Posterior vena cava (tissue), 2 donors: ENCODE results near the gene IAH1. TPM values are rescaled to one million over a fixed set of nuclear protein-coding genes. Genes with fewer than 3 reads are reported as not detected.
"Not testable (repeated sequence)": the region's sequence is repeated elsewhere in the genome, so short reads cannot be mapped to it uniquely, and the experiment has no call there.

Experiments used
- DNase-seq: peaks from one replicate; pipeline ENCODE4 v3.0.0-alpha.2; 2020; ENCODE audit warnings: low spot score
- intact Hi-C, 2 donors: fragments of 100-400 bp; cut with DNase I; formaldehyde crosslinking; loops; one replicate each; pipeline versions ENCODE4 v1.14.1 to v1.14.2; 2022 to 2023
- total RNA-seq, 2 donors: library from RNA; stranded (reverse); fragmentation: NEBNext Ultra II Directional; extraction: Animal tissue kit (Norgen Biotek cat#: 25700); gene quantifications; one replicate each; pipeline ENCODE4 v1.2.1, GENCODE V29; 2021
- donor health status: DM: yes; HTN: yes; CAD: no.
- donor health status: DM: yes; HTN: yes; CAD: no.

IAH1 gene
- total RNA-seq, 2 donors from 2014 or later, result 36.7 to 45.2 TPM

DNA sequence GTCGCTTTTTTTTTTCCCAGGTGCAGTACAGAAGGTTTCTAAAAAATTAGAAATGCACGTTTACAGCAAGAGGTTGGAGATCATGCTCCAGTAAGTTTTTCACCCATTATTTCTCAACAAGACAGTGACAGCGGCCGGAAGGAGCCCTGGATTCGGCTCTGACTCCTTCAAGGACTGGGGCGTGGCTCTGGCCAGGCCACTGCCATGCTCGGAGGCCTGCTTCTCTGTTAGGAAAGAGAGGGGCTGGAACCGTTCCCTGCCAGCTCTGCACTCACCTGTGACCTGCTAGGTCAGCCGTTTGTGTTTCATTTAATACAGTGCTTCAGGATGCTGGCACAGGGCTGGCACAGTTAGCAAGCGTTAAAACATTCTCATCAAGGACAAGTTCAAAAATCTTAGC is 6.7 kb upstream of the IAH1 start:
- intact Hi-C loops, result no loop called here
- DNase-seq, result no peak

DNA sequence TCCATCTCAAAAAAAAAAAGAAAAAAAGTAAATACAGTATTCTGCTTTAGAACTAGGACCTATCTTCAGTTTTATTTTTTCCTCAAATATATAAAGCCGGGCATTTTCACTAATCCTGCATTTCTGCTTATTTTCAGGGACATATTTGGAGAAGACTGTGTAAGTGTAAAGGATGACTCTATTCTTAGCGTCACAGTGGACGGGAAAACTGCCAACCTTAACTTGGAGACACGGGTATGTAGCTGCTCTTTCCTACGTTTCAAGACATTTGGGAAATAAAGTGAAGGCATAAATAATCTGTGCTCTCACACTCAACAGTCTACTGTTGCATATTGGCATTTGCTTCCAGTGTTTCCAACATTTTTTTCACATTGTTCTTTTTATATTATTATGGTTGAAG is 3.1 kb upstream of the IAH1 start:
- intact Hi-C loops, result no loop called here
- no peak for DNase-seq

DNA sequence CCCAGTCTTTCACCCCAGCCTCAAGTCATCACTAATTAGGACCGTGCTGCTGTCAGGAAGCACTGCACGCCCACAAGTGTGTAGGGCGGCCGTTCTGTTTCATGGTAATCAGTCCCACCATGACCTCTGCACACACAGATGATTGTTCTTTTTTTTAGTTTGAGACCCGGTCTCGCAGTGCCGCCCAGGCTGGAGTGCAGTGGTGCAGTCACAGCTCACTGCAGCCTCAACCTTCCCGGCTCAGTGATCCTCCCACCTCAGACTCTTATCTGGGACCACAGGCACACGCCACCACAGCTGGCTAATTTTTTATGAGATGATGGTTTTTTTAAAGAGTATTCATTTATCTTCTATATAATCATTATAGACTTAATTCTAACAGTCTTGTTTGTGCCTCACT is 1.8 kb upstream of the IAH1 start:
- DNase-seq, result no peak
- intact Hi-C loops, result no loop called here

DNA sequence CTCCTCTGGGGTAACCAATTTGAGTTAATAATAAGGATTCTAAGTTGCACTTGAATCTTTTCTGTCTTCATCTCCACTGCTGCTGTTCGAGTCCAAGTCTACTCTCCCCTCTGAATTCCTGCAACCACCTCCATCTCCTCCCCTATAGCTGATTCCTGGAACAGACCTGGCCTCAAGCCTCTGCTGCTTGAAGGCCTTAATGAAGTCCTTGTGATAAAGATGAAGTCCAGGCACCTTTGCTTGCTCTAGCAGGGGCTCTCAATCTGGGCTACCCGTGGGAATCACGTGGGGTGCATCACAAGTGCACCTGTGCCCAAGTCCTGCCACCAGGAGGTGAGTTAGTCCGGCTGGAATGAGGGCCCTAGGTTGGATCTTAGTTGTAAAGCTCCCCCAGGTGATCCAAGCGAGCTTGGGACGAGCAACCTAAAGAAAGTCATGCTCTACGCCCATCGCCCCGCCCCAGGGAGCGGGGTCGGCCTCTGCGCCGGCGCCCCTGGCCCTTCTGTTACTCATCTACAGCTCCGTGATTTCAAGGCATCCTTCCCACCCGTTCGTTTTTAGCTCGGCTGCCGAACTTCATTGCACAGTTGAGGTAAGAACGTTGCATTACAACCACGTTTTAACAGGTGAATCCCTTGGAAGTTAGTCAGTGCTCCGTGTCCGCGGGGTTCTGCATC is 905 bp upstream of the IAH1 start:
- DNase-seq, result no peak
- intact Hi-C loops, result no loop called here

DNA sequence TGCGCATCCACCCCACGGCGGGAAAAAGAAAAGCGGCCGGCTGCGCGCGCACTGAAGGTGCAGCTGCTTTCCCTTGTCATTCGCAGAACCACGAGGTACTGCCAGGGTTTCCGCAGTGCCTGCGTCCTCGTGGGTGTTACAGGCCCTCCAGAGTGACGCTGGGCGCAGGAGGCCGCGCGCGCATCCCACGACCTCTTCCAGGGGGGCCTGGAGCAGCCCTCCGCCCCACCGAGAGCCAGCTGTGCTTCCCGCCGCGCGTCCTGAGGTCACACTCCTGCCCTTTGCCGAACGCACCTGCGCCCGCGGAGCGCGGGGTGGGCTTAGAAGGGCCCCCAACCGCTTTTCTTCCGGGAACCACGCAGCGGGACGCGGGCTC is 378 bp upstream of the IAH1 start:
- intact Hi-C loops, result no loop called here
- DNase-seq, result peak; percentile 83

DNA sequence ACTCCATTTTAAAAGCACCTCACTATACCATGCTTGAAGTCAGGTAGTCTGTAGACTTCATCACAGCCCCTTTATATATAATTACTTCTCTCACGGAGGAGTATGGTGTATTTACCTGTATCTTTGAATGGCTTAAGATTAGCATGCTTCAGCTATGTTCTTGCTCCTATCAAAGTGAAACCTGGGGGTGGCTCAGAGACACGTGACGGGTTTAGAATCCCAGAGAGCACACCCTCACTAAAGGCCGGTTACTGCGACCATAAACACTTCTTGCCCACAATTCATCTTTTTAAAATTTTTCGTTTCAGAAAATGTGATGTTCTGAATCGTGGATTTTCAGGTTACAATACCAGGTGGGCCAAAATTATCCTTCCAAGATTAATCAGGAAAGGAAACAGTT is 3.6 kb downstream of the IAH1 start:
- no peak for DNase-seq
- intact Hi-C loops, result no loop called here

DNA sequence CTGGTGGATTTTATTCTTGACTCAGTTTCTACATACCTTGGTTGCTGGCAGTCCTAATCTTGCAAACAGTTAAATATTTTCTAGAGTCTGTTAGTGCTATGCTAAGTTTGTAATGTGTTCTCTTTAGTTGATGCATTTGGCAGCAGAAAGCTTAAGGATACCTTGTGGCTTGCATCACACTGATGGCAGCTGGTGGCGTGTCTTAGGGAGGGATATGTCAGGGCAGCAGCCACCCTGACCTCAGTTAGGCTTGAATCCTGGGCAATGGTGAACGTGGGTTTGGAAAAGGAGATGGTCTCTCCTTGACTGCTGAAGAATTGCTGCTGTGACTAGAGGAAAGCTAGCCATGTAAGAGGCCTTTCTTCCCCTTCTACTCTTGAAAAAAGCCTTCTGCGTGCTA is 4.2 kb downstream of the IAH1 start:
- intact Hi-C loops, result no loop called here
- DNase-seq, result no peak

DNA sequence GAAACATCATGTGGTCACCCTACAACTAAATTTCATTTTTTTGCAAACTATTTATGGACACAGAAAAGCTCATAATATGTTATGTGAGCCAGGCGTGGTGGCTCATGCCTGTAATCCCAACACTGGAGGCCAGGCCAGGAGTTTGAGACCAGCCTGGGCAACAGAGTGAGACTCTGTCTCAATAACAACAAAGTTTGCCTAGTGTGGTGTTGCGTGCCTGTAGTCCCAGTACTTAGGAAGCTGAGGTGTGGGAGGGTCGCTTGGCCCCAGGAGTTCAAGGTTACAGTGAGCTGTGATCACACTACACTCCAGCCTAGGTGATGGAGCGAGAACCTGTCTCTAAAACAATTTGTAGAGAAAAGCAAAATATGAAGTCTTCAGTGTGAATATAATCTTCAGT is 5.8 kb downstream of the IAH1 start:
- DNase-seq, result no peak
- intact Hi-C loops, result no loop called here

DNA sequence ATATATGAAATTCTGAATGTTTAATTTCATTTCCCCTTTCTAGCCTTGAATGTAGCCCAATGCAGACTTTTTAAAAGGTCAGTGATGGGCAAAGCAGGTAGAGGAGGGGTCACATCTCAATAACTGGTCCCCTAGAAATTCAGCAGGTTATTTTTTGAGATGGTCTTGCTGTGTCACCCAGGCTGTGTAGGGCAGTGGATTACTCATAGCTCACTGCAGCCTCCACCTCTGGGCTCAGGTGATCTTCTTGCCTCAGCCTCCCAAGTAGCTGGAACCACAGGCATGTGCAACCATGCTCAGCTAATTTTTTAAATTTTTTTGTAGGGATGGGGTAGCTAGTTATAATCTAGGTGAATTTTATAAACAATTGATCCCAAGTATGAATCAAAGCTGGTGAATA is 8.8 kb downstream of the IAH1 start:
- no peak for DNase-seq
- intact Hi-C loops, result no loop called here

DNA sequence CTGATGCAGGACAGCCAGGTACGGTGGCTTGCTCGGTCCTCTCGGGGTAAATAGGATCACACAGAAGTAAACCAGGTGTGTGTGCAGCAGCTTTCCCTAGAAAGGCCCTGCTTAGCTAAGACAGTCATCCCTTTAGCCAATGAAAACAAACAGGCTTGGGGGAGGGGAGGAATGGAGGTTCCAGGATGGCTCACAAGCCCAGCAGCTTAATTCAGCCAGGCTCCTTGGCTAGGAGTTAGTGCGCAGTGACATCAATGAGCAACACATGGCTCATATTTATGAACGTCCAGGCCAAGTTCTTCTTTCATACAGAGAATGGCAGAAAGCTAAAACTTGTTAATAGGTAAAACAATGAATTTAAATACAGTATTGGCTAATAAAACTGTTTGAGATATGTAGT is 10.2 kb downstream of the IAH1 start:
- intact Hi-C loops, result no loop called here
- no peak for DNase-seq

DNA sequence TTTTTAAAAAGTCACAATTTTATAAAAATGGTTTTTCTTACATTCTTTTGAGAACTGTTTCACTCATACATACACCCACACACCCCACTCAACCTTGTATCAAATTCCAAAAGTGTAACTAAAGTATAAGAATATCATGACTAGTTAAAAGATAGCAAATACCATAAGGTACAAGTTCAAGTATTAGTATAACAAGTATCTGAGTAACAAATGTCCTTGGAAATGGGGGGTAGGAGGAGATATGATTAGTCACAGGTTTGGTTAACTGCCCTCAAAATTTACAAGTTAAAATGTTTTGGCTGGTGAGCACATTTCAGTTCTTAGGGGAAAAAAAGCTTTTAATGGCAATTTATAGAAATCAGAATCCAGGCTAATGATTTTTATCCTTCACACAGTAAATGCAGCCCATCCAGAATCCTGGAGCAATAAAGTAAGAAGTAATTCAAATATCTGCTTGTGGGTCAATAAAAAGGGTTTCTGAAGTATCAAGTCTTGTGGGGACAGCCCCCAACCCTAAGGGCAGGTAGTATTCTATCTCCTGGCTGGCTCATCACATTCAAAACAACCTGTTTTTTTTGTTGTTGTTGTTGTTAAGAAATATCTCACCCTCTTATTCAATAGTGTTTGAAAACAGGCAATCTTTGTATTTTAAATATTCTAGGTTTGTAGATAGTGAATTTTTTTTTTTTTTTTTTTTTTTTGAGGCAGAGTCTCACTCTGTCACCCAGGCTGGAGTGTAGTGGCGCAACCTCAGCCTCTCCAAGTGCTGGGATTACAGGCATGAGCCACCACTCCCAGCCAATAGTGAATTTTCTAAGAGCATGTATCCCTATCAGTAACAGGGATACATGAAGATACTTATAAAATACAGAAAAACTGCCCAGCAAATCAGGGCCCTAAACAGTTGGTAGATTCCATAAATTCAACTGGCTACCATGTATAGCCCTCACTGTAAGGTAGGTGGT is 14.5 kb downstream of the IAH1 start:
- intact Hi-C loops, result no loop called here
- no peak for DNase-seq

DNA sequence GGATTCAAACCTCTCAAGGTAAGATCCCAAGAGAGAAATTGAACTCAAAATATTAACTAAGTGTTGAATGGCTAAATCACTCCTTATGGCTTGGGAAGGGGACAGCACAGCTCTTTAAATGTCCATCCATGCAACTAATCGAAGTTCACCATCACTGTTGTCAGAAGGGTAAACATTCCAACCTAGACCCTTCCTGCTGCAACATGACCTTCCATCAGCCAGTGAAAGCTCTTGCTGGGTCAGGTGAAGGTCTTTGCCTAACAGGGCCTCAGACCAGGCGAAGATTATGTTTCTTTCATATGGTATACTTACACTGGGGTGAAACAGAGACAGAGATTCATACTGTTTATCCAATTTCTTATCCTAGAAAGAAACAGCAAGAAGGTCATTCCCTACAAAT is 16.4 kb downstream of the IAH1 start:
- intact Hi-C loops, result no loop called here
- DNase-seq, result no peak

DNA sequence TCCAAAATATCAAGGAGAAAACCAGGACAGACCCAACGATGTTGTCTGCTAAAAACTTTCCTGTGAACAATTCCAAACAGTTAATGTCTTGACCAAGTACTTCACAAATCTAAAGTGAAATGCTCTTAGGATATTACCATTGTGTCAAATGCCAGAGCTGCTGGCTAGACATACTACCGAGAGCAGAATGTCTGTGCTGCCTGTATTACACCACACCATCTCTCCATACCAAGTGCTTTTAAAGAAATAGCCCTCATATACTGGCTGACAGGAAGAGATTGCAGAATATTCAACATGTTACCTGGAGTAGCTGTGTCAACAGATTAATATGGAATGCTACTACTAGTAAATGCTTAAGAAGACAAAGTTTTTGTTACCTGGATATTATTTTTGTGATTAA is 18.6 kb downstream of the IAH1 start:
- no peak for DNase-seq
- intact Hi-C loops, result no loop called here

DNA sequence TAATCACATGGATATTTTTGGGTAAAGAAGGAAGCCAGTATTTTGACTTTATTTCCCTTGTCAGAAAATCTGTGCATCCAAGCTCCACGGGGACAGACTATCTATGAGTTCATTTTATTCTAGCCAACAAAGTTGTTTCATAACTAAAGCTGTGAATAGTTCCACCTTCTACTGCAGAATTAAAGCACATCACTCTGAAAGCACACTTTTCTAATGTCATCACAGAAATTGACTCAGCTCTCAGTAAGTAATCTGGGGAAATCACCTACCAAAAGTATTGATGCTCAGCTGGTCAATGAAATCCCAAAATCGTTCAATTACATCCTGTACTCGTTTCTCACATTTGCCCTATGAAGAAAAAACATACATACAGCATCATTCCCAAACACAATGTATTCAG is 19.1 kb downstream of the IAH1 start:
- intact Hi-C loops, result no loop called here
- no peak for DNase-seq

DNA sequence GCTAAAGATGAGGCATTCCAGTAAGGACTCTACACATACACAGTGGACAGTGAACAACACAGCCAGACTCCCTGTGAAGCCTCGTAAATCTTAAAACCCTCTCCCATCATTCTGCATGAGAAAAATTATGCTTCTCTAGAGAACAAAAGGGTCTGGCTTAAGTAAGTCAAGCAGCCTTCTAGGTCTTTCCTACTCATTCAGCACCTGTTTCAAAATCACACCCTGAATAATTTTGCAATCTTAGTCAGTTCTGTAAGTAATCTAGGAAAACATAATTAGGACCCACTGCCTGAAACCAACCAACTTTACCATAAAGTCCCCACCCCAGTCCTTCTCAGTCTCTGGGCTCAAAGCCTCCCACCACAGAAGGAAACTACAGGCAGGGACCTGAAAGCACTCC is 19.7 kb downstream of the IAH1 start:
- intact Hi-C loops, result no loop called here
- DNase-seq, result no peak

DNA sequence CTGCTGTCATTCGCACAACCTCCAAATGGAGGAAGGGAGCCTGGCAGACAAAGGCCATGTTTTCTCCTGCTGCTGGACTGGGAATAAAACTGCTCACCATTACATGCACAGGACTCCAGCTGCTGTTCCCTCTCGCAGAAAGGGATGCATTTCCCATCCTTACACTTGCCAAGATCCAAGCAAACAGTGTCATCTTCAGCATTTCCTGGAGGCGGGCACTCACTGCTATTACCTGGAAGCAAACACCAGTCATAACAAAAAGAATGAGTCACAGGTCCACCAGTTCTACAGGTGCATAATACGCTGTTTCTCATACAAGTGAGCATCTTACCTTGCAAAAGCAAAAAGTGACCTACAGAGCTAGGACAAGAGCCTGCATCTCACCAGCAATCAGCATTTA is 22.7 kb downstream of the IAH1 start:
- intact Hi-C loops, result no loop called here
- DNase-seq, result no peak

DNA sequence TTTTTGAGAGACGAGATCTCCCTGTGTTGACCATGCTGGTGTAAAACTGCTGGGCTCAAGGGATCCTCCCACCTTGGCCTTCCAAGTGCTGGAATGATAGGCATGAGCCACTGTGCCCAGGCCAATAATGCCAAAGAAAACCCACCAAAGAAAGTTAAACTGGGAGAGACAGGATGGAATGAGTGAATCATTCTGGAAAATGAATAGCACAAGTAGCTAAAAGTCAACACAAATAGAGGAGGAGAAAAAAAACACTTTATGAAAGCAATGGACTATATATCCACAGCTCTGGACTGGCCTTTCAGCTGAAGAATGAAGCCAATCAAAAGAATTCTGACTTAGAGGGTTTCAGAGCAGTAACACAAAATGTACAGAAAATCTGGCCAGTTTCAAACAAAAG is 23.9 kb downstream of the IAH1 start:
- DNase-seq, result no peak
- intact Hi-C loops, result no loop called here

DNA sequence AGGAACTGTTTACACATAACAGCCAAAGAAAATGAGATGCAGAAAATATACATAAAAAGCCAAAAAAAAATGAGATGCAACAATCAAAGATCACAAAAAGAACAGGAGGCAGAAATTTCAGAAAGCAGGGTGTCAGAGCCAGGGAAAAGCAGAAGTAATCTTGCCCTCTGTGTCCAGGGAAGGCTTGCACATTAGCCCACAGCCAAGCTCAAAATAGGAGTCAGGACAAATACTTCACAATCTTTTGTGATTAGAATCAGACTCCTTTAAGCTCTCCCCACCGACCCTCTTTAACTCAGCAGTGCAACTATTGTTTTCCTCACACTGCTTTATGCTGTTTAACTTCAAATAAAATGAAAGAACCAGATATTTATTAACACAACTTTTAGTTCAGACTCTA is 34.6 kb downstream of the IAH1 start:
- DNase-seq, result no peak
- intact Hi-C loops, result no loop called here

DNA sequence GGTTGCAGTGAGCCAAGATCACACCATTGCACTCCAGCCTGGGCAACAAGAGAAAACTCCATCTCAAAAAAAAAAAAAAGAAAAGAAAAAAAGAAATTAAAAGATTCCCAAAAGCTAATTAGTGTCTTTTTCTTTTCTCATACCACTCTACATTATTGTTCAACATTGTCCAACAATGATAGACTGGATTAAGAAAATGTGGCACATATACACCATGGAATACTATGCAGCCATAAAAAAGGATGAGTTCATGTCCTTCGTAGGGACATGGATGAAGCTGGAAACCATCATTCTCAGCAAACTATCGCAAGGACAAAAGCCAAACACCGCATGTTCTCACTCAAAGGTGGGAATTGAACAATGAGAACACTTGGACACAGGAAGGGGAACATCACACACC is 39.6 kb downstream of the IAH1 start:
- intact Hi-C loops, DNase-seq: not testable (repeated sequence)

DNA sequence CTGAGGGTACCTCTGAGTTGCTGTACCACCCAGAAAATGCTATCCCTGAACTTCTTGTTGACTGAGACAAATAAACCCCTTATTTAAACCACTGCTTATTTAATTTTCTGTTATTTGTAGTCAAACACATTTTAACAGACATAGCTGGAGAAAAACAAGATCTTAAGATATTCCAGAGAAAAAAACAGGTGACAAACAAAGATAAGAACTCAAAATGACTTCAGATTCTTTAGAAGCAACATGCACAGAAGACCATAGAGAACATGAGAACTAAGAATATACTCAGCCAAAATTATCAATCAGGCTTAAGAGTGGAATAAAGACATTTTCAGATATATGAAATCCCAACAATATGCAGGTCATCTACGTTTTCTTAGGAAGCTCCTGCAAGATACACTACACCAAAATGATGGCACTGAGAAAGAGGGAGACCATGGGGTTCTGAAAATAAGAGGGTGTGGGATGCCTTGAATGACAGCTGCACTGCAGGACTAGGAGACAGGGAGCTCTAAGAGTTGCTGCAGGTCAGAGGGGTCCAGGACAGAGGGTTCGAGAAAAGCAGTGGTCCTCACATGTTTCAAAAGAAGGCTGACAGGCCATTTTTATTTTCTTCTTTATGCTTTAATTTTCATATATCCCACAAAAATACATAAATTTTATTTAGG is 42.9 kb downstream of the IAH1 start:
- DNase-seq, result no peak
- intact Hi-C loops, result no loop called here

DNA sequence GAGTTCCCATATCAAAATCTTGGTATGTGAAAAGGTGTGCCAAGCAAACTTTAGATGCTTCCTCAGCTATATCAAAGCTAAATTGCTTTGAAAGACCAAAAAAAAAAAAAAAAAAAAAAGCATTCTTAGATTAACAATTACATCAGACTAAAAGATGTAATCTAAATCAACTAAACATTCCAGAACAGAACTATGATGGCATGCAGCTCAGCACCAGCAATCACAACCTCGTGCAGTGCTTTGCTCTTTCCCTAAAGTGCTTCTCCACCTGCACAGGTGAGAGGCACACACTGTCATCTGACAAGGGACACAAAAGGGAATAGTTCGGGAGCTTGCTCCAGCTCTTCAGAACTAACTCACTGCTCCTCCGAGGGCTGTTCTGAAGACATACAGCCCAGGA is 43.8 kb downstream of the IAH1 start:
- intact Hi-C loops, result no loop called here
- DNase-seq, result no peak
